ENCODE results near the gene CHST12.

Gene CHST12

DNA sequence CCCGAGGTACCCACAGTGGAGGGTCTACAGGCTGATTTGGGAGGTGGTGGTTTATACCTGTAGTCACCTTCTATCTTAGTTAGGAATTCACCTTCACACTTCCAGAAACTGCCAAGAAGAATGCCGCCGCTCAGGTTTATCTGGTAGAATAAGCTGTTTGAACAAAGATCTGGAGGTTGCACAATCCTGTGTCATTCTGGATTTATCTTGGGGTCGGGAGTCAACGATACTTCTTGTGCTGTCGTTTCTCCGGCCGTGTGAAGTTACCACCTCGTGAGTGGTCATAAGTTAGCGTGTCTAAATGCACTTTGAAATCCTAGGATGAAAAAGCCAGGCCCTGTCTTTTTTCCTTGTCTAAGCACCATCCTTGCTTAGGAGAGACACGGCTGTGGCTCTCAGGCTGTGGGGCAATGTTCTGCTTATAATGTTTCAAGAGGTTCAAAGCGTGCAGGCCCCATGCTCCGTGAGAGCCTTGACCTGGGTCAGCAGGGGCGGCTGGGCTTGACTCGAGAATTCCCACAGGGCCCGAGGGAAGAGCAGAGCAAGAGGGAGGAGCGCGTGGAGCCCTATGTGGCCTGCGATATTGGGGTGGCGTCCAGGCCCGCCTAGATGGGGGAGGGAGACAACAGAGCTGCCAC is 37.3 kb downstream of the CHST12 start:
- no peak for DNase-seq
- TF ChIP-seq CTCF (IDR thresholded peaks at IDR 0.05; ENCODE audit: low read depth, low read length) = no peak
- Histone ChIP-seq H3K27me3 (no peaks in the 10 kb centered on the region), H3K4me1 (no peaks in the 10 kb centered on the region), H3K9me3 (no peaks in the 10 kb centered on the region), H3K36me3 (peaks cover 3% of the 10 kb centered on the region; the same call in 1 of the 2 replicates), H3K4me3 (ENCODE audit: low read depth, low read length) (no peak overlapping the region)

- Histone ChIP-seq H3K4me3 (ENCODE audit: low read depth, low read length) (no peak overlapping the region), H3K27me3 (no peaks in the 10 kb centered on the region), H3K9me3 (no peaks in the 10 kb centered on the region), H3K36me3 (peaks cover 3% of the 10 kb centered on the region; the same call in 1 of the 2 replicates), H3K4me1 (no peaks in the 10 kb centered on the region)
- no peak for DNase-seq
- no peak for TF ChIP-seq CTCF (IDR thresholded peaks at IDR 0.05; ENCODE audit: low read depth, low read length)
These were observed 38.1 kb downstream of the CHST12 start for GRCh38 chr7:2441430-2442058.

- no peak overlapping the region for H3K4me3 ChIP-seq (ENCODE audit: low read depth, low read length)
- no peaks in the 10 kb centered on the region for H3K27me3 ChIP-seq
- H3K36me3 ChIP-seq = no peaks in the 10 kb centered on the region
- TF ChIP-seq CTCF (IDR thresholded peaks at IDR 0.05; ENCODE audit: low read depth, low read length) = no peak
- no peak for DNase-seq
- H3K4me1 ChIP-seq = no peaks in the 10 kb centered on the region
- no peaks in the 10 kb centered on the region for H3K9me3 ChIP-seq
These were observed 40.1 kb downstream of the CHST12 start for GRCh38 chr7:2443491-2443890.

DNA sequence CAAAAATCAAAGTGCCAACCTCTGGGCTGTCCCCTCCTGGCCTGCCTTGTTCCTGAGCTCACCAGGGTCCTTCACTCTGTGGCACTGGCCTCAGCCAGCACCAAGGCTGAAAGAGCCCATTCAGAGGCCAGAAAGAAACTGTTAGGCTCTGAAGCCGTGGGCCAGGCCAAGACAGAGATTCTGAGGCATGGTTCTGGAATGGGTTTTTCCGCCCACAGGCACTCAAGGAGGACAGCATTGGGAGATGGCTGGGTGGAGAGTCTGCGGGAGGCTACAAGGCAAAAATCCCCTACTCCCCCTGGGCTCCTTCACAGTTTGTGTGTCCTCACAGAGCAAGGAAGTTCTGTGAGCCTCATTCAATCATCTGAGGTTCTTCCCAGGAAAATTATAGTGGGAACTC is 41.1 kb downstream of the CHST12 start:
- H3K4me1 ChIP-seq = no peaks in the 10 kb centered on the region
- no peaks in the 10 kb centered on the region for H3K36me3 ChIP-seq
- no peak overlapping the region for H3K4me3 ChIP-seq (ENCODE audit: low read depth, low read length)
- no peak for TF ChIP-seq CTCF (IDR thresholded peaks at IDR 0.05; ENCODE audit: low read depth, low read length)
- no peaks in the 10 kb centered on the region for H3K27me3 ChIP-seq
- H3K9me3 ChIP-seq = no peaks in the 10 kb centered on the region
- DNase-seq = no peak

- no peak for TF ChIP-seq CTCF (IDR thresholded peaks at IDR 0.05; ENCODE audit: low read depth, low read length)
These were observed 41.6 kb downstream of the CHST12 start for GRCh38 chr7:2445047-2445446.

GRCh38 chr7:2445898-2446555 is 42.6 kb downstream of the CHST12 start:
- Histone ChIP-seq H3K4me3 (ENCODE audit: low read depth, low read length) (no peak overlapping the region), H3K4me1 (no peaks in the 10 kb centered on the region; the same call in 1 of the 2 replicates), H3K27me3 (no peaks in the 10 kb centered on the region; the same call in 1 of the 2 replicates), H3K9me3 (no peaks in the 10 kb centered on the region), H3K36me3 (no peaks in the 10 kb centered on the region)
- no peak for DNase-seq
- no peak for TF ChIP-seq CTCF (IDR thresholded peaks at IDR 0.05; ENCODE audit: low read depth, low read length)

More at GRCh38 chr7:2445047-2445446, 41.6 kb downstream of the CHST12 start:
- DNase-seq = no peak
- Histone ChIP-seq H3K4me3 (ENCODE audit: low read depth, low read length) (no peak overlapping the region), H3K36me3 (no peaks in the 10 kb centered on the region), H3K27me3 (no peaks in the 10 kb centered on the region), H3K9me3 (no peaks in the 10 kb centered on the region), H3K4me1 (no peaks in the 10 kb centered on the region)

Measured in BE2C (cell line).